Measurements from ENCODE around the gene CLDN8.

Gene CLDN8

DNA sequence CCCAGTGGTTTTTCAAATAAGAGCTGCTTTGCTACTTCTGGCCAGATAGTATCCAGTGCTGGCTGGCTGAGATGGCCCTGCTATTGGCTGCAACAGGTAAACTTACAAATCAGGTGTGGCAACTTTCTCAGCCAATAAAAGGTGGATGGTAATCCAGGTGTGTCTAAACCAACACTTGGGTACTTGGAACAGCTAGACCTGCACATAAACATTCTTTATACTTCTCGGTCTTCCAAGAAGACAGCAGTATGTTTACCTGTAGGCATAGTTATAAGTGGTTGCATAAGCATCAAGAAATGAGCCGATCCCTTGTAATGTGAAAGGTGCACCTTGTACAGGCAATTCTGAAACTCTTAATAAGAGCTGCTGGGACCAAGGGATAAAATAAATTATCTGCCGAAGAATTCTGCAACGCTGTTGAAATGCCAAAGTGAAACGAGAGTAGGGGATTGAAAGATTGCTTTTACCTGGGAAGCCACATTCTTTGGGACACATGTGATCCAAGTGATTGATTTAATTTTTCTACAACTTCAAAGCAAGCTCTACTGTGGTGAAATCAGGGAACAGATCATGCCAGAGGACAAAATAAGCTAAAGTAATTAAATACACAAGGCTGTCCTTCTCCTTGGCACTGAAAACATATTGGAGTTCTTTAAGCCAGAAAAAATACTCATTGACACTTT, at the start of gene CLDN8:
Gene CLDN8, minus strand, starts transcription at position 57 of the 683 bp plus-strand sequence. CDS start 172 bp downstream, outside the sequence.
- Histone ChIP-seq H3K9me3 (ENCODE audit: low read length) (no peaks in the 10 kb centered on the region), H4K20me1 (ENCODE audit: insufficient read depth, low read length) (no peaks in the 10 kb centered on the region), H3F3A (ENCODE audit: insufficient read depth, low read length) (no peaks in the 10 kb centered on the region), H3K27me3 (ENCODE audit: insufficient read depth, low read length) (no peaks in the 10 kb centered on the region), H3K27ac (ENCODE audit: low read depth, low read length, poor library complexity, severe bottlenecking) (no peak within 1 kb of the TSS), H3K4me1 (ENCODE audit: insufficient read depth, low read length, severe bottlenecking) (no peaks in the 10 kb centered on the region), H3K9me2 (ENCODE audit: low read depth, low read length) (no peaks in the 10 kb centered on the region), H3K79me2 (ENCODE audit: insufficient read depth, low read length) (no peaks in the 10 kb centered on the region), H3K4me3 (ENCODE audit: low read depth, low read length, poor library complexity, severe bottlenecking) (no peak within 1 kb of the TSS), H3K36me3 (ENCODE audit: insufficient read depth, low read length) (no peaks in the 10 kb centered on the region), H3K9ac (ENCODE audit: low read length) (no peak within 1 kb of the TSS), H2AFZ (ENCODE audit: low read length) (no peak within 1 kb of the TSS), H3K4me2 (ENCODE audit: low read length) (no peak within 1 kb of the TSS)
- TF ChIP-seq EZH2 (IDR thresholded peaks at IDR 0.05; ENCODE audit: borderline replicate concordance, low read length), result no peak
- TF ChIP-seq CTCF (IDR thresholded peaks at IDR 0.05; ENCODE audit: low read length), result no peak

DNA sequence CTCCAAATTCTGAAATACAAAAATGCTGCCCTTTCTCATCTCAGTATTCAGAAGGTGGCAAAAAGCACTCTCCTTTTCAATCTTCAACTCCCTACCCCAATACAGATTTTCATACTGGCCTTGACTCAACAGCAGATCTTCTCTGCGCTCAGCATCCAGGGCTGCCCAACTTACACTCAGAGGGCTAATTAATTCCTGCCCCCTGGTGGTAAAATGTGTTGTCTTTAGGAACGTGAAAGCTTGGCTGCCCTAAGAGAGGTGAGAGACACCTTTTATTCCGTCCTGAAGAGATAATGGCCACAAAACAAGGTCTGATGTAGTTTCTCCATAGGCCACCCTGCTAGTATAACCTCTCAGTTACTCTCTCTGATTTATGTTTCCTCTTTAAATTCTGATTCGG, 41.9 kb upstream of the CLDN8 start:
- Histone ChIP-seq H3K27me3 (ENCODE audit: insufficient read depth, low read length) (no peaks in the 10 kb centered on the region), H3K4me3 (ENCODE audit: low read depth, low read length, poor library complexity, severe bottlenecking) (no peak overlapping the region), H3K27ac (ENCODE audit: low read depth, low read length, poor library complexity, severe bottlenecking) (no peak overlapping the region), H3K36me3 (ENCODE audit: insufficient read depth, low read length) (no peaks in the 10 kb centered on the region), H4K20me1 (ENCODE audit: insufficient read depth, low read length) (no peaks in the 10 kb centered on the region), H3K79me2 (ENCODE audit: insufficient read depth, low read length) (no peaks in the 10 kb centered on the region), H3K4me2 (ENCODE audit: low read length) (no peak overlapping the region), H3K4me1 (ENCODE audit: insufficient read depth, low read length, severe bottlenecking) (no peaks in the 10 kb centered on the region), H3K9me3 (ENCODE audit: low read length) (no peaks in the 10 kb centered on the region), H3F3A (ENCODE audit: insufficient read depth, low read length) (no peaks in the 10 kb centered on the region), H3K9ac (ENCODE audit: low read length) (no peak overlapping the region), H3K9me2 (ENCODE audit: low read depth, low read length) (no peaks in the 10 kb centered on the region), H2AFZ (ENCODE audit: low read length) (no peak overlapping the region)
- TF ChIP-seq CTCF (IDR thresholded peaks at IDR 0.05; ENCODE audit: low read length) (peak; percentile 53), EZH2 (IDR thresholded peaks at IDR 0.05; ENCODE audit: borderline replicate concordance, low read length) (no peak)

GRCh38 chr21:30256100-30256499, 40.2 kb upstream of the CLDN8 start:
- no peaks in the 10 kb centered on the region for H3K9me2 ChIP-seq (ENCODE audit: low read depth, low read length)
- no peaks in the 10 kb centered on the region for H3F3A ChIP-seq (ENCODE audit: insufficient read depth, low read length)
- H3K36me3 ChIP-seq (ENCODE audit: insufficient read depth, low read length), result no peaks in the 10 kb centered on the region
- H3K9ac ChIP-seq (ENCODE audit: low read length), result no peak overlapping the region
- no peak for TF ChIP-seq EZH2 (IDR thresholded peaks at IDR 0.05; ENCODE audit: borderline replicate concordance, low read length)
- TF ChIP-seq CTCF (IDR thresholded peaks at IDR 0.05; ENCODE audit: low read length), result no peak
- H2AFZ ChIP-seq (ENCODE audit: low read length), result no peak overlapping the region
- no peaks in the 10 kb centered on the region for H3K4me1 ChIP-seq (ENCODE audit: insufficient read depth, low read length, severe bottlenecking)
- no peaks in the 10 kb centered on the region for H4K20me1 ChIP-seq (ENCODE audit: insufficient read depth, low read length)
- H3K4me3 ChIP-seq (ENCODE audit: low read depth, low read length, poor library complexity, severe bottlenecking), result no peak overlapping the region
- H3K79me2 ChIP-seq (ENCODE audit: insufficient read depth, low read length), result no peaks in the 10 kb centered on the region
- no peaks in the 10 kb centered on the region for H3K27me3 ChIP-seq (ENCODE audit: insufficient read depth, low read length)
- H3K9me3 ChIP-seq (ENCODE audit: low read length), result no peaks in the 10 kb centered on the region
- no peak overlapping the region for H3K27ac ChIP-seq (ENCODE audit: low read depth, low read length, poor library complexity, severe bottlenecking)
- H3K4me2 ChIP-seq (ENCODE audit: low read length), result no peak overlapping the region
